Epidermal melanocyte (primary cell): ENCODE measurements around the gene BTBD9.
"Not testable (repeated sequence)": the region's sequence is repeated elsewhere in the genome, so short reads cannot be mapped to it uniquely, and the experiment has no call there.

Source experiments
- DNase-seq: peaks from one replicate; pipeline ENCODE4 v3.0.0; 2011; ENCODE audit warnings: low spot score; ENCODE audit not compliant: insufficient read length

Gene BTBD9

GRCh38 chr6:38349221-38349620 lies 290.5 kb downstream of the BTBD9 start:
- no peak for DNase-seq

DNA sequence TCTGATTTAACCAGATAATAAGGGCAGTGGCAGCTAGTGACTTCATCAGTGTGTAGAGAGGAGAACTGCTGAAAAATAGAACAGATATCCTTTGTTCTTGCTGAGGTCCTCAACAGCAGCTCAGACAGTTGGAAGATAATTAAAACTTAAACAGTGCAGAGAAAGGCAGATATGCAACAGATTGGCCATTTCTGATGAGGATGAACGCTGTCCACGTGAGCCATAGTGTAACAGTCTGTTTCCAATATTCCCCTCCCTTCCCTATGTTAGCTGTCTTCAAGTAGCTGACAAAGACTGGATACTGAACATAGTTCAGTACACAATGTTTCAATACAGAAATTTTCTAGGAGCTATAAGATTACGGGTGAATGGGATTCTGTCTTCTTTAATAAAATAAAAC lies 291.4 kb downstream of the BTBD9 start:
- no peak for DNase-seq

DNA sequence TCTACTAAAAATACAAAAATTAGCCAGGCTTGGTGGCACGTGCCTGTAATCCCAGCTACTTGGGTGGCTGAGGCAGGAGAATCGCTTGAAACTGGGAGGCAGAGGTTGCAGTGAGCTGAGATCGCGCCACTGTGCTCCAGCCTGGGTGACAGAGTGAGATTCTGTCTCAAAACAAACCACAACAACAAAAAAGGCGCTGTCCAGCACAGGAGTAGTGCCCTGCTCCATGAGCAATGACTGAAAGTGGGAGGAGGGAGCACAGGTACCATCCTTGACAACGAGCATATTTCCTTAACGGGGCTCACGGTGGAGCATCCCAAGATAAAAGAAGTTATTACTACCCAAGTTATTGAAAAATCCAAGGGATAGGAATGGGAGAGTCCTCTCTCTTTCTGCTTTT lies 291.9 kb downstream of the BTBD9 start:
- not testable (repeated sequence) for DNase-seq

DNA sequence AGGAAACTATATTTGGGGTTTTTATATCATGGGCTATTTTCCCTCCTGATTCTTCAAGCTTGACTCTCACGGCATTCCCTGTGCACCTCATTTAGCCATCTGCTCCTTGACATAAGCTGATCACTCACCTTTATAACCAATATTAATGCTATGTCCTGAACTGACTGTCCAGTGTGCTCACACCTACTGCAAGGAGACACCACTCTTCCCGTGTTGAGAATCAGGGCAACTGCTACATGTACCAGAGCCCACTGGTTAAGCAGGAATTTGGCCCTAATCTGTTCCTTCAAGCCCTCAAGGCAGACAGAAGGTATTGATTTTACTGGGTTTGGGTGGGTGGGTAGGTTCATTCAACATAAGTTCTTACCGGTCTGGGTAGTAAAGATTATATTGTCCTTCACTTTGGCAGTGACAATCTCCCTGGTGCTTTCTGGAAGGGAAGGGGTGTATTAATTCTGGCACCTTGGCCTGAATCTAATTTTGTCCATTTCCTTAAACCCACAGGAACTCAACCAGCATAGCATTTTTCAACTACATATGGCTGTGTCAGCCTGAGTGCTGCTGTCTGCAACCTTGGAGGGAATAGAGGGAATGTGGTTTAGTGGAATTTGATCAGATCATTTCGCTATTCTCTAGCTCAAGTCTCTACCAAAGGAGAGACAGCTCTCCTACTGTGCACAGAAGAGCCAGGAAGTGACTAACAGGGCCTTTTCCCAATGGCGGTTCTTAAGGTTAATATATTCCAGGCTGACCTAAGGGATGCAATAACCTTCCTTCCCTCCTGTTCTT lies 293.2 kb downstream of the BTBD9 start:
- DNase-seq = no peak

GRCh38 chr6:38345586-38345985 lies 294.1 kb downstream of the BTBD9 start:
- no peak for DNase-seq

- DNase-seq = no peak
These were observed 298.2 kb downstream of the BTBD9 start for GRCh38 chr6:38341496-38341895.

DNA sequence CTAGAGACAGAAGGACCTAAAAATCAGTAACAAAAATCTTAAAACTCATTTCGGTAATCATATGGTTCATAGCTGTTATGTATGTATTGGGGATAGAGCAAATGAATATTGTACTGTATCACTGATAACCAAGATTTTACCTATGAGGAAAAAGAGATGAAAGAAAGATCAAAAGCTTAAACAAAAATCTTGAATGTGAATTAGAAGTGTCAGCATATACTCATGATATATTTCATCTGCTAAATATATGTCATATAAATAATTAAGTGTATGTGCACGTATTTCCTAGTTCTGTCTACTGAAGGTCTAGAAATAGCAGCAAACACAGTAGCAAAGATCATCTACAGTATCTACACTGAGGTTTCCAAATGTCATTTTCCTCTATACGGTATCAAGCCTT lies 299.8 kb downstream of the BTBD9 start:
- no peak for DNase-seq

DNA sequence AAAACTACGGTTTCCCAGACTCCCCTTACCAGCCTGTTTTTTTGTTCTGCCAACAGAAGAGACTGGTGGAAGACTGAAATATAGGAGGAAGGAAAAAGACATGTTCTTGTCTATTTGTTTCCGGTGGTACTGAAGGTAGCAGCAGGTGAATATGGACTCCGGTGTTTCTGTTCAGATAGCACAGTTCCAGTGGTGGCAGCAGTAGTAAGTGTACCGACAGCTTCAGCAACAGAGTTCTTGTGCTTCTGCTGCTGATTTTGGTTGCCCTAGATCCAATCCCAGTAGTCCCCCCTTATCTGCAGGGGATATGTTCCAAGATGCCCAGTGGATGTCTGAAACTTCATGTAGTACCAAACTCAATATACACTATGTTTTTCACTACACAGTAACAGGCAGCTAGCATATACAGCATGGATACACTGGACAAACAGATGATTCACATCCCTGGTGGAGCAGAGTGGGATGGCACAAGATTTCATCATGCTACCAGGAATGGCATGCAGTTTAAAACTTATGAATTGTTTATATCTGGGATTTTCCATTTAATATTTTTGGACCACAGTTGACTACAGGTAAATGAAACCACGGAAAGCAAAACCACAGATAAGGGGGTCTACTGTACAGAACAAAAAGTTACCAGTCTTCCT lies 301.8 kb downstream of the BTBD9 start:
- DNase-seq = no peak

GRCh38 chr6:38336922-38337321 lies 302.8 kb downstream of the BTBD9 start:
- DNase-seq = no peak

- DNase-seq = no peak
These were observed 312.9 kb downstream of the BTBD9 start for GRCh38 chr6:38326837-38327236.

DNA sequence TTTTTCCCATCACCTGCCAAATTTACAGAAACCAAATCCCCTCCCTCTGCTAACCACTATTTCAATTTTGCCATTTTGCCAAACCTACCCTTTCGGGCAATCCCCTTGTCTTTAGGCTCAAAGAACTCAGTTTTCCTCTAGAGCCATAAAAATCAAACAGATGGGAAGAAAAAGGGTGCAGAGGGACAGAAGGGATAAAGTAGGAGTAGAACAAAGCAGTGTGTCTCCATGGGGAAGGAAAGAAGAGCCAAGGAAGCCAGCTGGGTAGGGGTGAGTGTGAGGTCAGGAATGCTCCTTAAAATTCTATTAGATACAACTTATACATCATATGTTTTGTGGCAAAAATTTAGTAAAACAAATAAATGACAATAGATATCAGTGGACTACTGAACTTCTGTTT lies 316.5 kb downstream of the BTBD9 start:
- no peak for DNase-seq

GRCh38 chr6:38322138-38322537 lies 317.6 kb downstream of the BTBD9 start:
- DNase-seq = no peak

DNA sequence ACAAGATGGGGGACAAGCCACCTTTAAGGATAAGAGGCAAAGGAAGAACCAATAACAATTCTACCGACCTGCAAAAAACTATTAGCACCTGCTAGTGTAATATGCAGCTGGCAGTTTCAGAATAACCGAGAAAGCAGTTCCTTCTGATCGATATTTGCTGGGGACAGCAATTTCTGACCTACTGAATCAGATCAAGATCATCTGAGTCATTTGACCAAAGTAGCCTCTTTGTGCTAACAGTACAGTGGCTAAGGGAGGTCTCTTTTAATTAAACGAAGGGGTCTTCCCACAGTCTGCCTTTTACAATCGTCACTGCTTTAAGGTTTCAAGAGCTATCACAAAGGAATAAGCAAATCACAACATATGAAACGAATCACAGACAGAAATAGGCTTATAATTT lies 318.9 kb downstream of the BTBD9 start:
- no peak for DNase-seq

- no peak for DNase-seq
These were observed 319.4 kb downstream of the BTBD9 start for GRCh38 chr6:38320358-38320757.

DNA sequence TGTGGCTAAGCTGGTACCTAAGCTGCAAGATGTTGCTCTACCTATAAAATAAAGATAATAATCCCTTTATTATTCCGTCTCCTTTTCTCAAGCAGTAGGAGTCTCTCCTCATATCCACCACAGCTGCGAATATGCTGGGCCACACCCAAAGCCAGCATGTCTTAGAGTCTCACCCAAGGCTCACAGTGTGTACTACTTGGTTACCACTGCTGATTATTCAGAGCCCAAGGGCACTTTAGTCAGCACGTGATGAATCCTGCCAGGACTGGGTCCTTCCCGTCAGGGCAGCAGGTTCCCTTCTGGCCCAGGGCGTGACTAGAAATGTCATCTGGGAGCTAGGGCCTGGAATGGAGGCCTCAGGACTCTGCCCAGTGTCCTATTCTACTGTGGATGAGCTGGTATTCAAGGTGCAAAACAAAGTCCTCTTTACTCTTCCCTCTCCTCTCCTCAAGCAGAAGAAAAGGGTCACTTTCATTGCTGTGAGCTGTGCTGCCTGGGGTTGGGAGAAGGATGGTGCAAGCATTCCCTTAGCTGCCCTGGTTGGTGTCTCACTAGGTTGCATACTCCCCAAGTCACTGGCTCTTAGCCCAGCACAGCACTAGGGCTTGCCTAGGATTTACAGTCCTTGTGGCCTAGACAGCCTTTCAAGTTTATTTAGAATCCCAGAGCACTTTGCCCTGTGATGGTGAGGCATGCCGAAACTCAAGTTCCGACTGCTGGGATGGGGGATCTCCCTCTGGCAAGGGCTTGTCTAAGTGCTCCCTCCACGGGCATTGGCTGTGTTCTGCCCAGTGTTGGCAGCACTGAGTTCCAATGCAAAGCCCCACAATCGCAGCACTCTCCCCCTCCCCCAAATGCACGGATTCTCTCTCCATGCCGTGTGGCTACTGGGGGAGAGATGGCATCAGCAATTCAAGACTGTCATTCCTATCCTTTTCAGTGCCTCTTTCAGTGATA lies 320.2 kb downstream of the BTBD9 start:
- no peak for DNase-seq

DNA sequence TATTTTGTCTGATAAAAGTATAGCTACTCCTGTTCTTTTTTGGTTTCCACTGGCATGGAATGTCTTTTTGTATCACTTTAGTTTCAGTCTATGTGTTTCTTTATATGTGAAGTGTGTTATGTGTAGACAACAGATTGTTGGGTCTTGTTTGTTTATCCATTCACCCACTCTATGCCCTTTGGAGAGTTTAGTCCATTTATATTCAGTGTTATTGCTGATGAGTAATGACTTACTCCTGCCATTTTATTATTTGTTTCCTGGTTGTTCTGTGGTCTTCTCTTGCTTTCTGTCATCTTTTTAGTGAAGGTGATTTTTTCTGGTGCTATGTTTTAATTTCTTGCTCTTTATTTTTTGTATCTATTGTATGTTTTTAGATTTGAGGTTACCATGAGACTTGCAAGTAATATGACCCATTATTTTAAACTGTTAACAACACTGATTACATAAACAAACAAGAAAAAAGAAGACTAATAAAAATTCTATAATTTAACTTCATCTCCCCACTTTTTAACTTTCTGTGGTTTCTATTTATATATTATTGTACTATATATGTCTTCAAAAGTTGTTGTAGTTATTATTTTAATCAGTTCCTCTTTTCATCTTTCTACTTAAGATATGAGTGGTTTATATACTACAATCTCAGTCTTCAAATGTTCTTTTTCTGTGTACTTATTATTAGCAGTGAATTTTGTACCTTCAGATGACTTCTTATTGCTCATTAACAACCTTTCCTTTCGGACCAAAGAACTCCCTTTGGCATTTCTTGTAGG lies 323.4 kb downstream of the BTBD9 start:
- no peak for DNase-seq

- no peak for DNase-seq
These were observed 328.5 kb downstream of the BTBD9 start for GRCh38 chr6:38311201-38311600.

DNA sequence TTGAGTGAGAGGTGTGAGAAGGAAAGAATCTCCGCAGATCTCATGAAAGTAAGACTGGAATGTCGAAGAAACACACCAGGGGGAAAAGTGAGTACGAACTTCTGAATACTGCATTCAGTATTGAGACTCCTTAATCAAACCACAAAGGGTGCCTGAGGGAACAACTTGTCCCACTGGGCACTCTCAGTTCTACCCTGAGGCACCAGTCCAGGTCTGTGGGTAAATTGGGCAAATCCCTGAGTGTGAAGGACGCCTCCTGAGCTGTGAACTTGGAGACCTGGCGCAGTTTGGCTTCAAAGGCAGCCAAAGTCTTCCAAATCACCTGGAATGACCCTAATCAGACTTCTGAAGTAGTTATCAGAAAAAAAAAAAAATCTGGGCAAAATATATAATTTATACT lies 329.7 kb downstream of the BTBD9 start:
- no peak for DNase-seq

DNA sequence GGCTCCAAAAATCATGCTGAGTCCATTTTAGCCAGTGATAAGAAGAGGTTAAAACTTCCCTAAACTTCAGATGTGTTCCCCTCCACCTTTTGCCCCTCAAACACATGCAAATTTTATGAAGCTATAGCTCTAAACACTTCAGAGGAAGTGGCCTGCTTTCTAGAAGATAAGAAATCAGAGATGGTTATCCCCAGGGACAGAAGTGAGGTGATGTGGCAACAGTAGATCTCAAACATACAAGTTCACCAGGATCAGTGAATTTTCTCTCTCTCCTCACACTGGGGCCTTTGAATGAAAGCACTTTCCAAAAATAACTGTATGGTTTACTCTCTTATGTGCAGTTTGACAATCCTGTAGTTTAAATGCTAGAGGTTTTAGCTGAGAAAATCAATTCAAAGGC lies 332.0 kb downstream of the BTBD9 start:
- DNase-seq = no peak

DNA sequence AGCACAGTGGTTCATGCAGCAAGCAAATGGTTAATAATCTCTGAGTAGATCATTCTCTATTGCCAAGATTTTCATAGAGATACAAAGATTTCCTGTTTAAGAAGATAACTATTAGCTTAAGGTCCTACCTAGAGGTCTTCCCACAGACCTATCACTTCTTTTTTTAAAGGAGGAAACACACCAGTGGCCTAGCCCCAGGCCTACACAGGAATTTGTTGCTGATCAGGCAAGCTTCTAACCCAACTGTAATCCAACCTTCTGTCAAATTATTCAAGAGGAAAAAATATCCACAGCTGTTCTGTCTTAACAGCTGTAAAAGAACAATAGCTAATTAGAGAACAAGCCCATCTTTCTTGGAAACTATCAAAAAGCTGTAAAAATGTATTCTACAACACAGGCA lies 332.8 kb downstream of the BTBD9 start:
- DNase-seq = no peak

DNA sequence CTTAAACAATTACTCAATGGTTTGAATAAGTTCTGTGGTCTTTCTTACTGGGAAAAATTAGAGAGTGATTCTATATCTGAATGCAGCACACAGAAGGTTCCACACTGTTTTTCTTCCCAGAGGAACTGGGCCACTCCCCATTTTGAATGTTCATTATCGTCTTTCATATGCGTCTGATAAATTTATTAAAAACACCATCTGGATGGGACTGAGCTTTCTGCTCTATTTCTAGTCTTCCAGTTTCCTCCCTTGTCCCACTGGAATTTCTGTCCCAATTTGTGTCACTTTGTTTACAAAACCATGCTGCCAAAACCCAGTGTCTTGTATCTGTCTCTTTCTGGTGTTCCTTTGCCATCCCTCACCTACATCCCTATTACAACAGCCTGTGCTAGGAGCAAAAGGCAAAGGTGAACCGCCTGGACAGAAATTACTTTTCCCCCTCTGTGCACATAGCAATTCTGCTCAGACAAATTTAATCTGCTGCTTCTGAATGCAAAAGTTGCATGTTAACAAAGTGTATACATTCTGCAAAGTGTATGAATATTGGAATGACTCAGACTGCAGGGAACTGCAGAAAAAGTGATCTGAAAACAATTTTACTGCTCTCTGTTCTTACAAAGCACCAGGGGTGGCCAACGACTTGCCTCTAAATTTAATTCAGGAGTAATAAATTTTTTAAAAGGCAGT lies 333.6 kb downstream of the BTBD9 start:
- DNase-seq = no peak
